ENCODE data around the gene C22orf42.
"Not testable (repeated sequence)": the region's sequence is repeated elsewhere in the genome, so short reads cannot be mapped to it uniquely, and the experiment has no call there.

The C22orf42 gene

GRCh38 chr22:32158712-32159533, at the start of gene C22orf42:
TSS of gene C22orf42 (minus strand) at chr22:32159303. CDS start at chr22:32159215, 88 bp downstream.
- no peak for DNase-seq

DNA sequence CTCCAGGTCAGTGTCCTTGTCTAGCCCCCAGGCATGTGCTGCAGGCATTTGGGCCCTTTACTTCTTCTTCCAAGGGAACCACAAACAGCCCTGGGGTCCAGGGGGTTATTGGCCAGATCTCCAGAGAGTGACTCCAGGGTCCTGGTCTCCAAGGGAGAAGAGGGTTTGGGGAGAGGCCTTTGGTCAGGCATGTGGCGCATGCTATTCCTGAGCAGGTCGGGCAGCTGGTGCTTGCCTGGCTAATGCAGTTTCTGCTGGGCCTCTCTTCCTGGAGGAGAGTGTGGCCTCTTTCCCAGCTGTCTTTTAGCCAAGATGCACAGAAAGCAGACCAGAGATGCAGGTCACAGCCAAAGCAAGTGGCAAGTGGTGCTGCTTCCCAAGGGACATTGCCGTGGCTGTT, 49.6 kb upstream of the C22orf42 start:
- no peak for DNase-seq

DNA sequence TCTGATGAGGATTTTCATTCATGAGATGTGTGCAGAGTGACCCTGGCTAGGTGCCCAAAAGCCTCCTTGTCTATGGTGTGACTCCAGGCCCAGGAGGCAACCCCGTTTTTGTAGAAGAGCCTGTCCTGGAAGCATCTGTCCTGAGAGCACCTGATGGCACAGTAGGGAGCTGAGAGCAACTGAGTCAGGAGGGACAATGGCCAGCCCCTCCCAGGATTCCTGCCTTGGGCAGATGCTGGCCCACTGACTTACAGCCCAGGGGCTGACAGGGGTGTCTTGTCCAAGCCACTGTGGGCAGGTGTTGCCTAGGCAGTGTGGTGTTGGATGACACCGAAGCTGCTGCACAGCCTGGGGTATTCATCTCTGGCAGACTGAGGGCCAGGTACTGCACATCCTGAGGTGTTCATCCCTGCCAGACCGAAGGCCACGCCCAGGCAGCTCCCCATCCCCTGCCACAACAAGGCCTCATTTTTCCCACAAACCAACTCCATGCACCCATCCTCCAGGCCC, 48.9 kb upstream of the C22orf42 start:
- DNase-seq, result no peak

DNA sequence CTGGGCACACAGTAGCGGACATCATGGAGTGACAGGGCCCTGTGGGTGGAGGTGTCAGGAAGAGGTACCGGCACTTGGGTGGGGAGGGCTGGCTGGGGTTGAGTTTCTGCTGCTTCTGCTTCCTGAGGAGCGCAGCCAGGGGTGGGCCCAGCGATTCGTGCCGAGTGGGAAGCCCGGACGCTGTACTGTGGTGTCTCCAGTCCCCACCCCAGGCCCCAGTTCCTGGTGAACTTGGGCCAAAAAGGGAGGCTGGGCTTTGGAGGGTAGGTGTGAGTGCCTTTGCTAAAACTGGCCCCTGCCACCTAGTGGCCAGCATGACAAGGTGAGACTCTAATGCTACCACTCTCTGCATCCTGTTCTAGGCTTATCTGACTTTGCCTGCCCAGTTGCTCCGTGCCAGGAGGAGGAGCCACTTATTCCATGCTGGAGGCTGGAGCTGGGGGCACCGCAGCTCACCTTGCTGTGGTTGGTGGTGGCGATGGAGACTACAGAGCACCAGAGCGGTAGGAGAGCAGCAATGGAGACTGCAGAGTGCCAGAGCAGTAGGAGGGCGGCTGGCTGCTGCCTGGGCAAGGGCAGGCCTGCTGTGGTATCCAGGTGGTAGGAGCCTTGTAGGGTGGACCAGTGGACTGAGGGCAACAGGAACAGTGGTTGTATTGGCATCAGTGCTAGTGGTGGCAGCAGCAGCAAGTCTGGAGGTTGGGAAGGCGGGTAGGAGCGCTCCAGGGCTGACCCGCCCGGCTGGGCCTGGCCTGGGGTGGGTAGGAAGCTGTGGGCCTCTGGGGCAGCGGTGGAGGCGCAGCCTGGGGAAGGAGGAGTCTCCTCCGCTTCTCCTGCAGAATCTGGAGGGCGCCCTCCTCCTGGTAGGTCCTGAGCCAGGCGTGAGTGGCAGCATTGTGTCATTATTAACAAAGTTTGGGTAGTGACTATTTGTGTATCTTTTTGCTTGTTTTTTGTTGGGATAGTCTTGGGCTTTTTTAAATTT, 48.0 kb upstream of the C22orf42 start:
- no peak for DNase-seq

DNA sequence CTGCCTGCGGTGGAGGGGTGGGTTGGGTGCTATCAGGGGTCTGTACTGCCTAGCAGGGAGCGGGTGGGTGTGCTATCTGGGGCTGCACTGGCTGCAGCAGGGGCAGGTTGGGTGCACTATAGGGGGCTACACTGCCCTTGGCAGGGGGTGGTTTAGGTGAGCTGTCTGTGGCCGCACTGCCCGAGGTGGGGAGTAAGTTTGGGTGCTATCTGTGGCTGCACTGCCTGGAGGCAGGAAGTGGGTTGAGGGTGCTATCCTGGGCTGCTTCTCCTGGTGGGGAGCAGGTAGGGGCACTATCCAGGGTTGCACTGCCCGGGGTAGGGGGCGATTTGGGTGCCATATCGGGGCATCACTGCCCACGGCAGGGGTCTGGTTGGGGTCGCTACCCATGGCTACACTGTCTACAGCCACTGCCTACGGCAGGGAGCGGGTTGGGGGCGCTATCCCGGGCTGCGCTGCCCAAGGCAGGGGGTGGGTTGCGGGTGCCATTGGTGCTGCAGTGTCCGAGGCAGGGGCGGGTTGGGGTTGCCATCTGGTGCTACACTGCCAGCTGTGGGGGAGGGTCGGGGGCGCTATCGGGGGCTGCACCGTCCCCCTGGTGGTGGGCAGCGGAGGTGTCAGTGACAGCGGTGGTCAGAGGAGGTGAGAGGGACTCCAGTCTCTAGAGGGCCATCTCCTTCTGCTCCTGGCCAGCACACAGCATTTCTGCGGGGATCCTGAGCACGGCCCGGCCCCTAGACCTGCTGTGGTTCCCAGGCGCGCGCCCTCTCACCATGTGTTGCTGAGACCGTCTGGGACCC, 47.1 kb upstream of the C22orf42 start:
- DNase-seq, result no peak

DNA sequence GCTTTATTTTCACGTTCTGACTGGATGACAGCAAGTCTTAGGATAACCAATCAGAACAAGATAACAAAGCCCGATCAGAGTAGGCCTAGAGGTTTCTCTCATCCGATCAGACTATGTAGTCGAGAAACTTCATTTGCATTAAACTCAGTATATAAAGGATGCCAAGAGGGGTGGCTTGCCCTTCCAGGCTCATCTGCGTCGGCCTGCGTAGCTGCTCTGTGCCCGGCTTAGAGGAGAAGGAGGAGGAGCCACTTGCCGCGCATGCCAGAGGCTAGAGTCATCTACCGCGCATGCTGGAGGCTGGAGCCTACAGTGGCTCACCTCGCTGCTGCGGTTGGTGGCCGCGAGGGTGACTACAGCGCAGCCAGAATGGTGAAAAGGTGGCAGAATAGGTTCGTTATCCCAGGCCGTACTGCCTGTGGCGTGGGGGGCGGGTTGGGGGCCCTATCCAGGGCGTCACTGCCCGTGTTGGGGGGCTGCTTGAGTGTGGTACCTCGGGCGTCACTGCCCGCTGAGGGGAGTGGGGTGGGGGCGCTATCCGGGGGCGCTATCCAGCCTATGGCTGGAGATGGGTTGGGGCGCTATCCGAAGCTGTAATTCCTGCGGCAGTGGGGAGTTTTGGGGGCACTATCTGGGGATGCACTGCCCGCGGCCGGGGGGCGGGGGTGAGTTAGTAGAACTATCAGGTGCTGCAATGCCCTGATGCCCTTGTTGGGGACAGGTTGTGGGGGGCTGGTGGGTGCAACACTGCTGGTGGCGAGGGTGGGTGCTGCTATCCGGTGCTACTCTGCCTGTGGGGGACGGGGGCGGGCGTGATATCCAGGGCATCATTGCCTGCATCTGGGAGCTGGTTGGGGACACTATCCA, 46.0 kb upstream of the C22orf42 start, which contains the start of gene RFPL2:
Gene RFPL2, minus strand, starts transcription at position 218 of the 867 bp plus-strand sequence. CDS start 2,622 bp downstream, outside the sequence.
- no peak for DNase-seq

GRCh38 chr22:32204040-32204855, 45.1 kb upstream of the C22orf42 start:
- no peak for DNase-seq

DNA sequence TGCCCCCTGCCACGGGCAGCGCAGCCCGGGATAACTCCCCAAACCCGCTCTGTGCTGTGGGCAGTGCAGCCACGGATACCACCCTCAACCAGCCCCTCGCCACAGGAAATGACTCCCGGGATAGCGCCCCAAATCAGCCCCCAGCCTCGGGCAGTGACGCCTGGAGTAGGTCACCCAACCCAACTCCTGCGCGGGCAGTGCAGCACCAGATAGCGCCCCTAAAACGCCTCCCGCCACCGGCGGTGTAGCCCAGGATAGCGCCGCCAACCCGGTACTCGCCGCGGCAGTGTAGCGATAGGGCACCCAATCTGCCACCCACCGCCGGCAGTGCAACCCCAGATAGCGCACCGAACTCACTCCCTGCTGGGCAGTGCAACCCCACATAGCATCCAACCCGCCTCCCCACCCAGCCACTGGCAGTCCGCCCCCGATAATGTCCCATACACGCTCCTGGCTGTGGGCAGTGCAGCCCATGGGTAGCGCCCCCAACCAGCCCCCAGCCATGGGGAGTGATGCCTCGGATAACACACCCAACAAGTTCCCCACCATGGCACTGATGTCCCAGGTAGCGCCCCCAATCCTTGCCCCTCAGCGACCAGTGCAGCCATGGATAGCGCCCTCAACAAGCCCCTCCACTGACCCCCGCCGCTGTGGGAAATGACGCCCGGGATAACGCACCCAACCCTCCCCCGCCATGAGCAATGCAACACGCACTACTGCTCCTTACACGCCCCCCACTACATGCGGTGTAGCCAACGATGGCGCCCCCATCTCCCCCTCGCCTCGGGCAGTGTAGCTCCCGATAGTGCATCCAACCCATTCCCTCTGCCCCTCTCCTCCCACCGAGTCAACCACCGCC, 44.3 kb upstream of the C22orf42 start:
- no peak for DNase-seq

GRCh38 chr22:32202539-32203180, 43.6 kb upstream of the C22orf42 start:
- peak; percentile 6 for DNase-seq

DNA sequence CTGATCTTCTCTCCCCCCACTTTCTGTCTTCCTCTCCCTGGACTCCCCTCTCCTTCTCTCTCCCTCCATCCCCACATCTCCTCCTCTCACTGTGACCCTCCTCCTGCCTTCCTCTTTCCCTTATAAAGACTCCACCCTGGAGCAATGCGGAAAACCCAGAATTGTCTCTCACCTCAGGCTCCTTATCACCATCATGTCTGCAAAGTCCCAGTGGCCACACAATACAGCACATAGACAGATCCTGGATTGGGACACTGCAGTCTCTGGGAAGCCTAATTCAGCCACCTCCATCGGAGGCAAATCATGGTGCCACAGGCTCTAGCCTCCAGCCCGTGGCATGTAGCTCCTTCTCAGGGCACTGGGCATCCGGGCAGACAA, 43.0 kb upstream of the C22orf42 start:
- DNase-seq, result no peak

- DNase-seq, result no peak
These were observed 41.6 kb upstream of the C22orf42 start for GRCh38 chr22:32200752-32201151.

- DNase-seq, result no peak
These were observed 40.9 kb upstream of the C22orf42 start for GRCh38 chr22:32199961-32200360.

- no peak for DNase-seq
These were observed 40.2 kb upstream of the C22orf42 start for GRCh38 chr22:32199341-32199740.

DNA sequence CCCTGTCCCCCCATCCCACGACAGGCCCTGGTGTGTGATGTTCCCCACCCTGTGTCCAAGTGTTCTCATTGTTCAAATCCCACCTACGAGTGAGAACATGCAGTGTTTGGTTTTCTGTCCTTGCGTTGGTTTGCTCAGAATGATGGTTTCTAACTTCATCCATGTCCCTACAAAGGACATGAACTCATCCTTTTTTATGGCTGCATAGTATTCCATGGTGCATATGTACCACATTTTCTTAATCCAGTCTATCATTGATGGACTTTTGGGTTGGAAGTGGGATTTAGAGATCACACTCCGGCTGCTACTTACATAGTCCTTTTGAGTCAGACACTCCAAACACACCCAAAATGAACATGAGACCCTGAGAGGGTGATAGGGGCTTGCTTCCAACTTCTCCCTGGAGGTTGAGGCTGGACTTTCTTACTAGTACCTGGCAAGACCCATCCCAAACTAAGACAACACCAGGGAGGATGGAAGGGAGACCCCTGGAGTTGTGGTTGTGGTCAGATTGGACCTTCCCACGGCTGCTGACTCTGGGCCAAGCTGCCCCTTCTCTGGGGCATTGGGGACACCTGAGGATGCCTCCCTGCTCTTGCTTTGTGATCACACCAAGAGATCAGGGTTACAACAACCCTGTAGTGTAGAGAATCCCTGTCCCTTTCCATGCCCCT, 38.6 kb upstream of the C22orf42 start:
- DNase-seq, result not testable (repeated sequence)

GRCh38 chr22:32195900-32196299, 36.8 kb upstream of the C22orf42 start:
- not testable (repeated sequence) for DNase-seq

DNA sequence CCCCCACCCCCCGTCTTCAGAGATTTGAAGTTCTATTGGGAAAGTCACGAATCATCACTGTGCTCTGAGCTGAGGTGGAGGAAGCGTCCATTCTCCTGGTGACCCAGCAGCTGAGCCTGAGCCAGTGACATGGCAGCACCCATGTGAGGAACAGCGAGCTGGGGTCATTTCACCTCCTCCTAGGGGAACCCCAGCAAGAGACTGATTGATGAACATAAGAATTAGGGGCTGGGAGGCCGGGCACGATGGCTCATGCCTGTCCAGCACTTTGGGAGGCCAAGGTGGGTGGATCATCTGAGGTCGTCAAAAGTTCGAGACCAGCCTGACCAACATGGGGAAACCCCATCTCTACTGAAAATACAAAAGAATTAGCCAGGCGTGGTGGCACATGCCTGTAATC, 34.2 kb upstream of the C22orf42 start:
- DNase-seq, result not testable (repeated sequence)

DNA sequence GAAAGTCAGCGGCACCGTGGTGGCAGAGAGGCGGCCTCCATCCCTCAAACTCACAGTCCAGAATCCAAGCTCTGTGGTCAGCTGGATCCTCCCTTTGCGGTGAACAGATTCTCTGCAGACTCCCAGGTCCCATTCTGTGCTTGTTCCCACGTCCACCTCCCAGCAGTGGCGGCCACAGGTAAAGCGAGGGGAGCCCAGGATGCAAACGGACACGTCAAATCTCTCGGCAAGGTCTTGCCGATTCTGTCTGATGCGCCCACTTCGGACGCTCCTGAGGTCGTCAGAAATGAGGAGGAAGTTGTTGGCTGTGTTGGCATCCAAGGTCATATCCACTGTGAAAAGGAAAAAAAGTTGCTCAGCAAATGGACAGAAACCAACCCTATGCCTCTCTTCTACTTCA, 31.9 kb upstream of the C22orf42 start:
- not testable (repeated sequence) for DNase-seq

DNA sequence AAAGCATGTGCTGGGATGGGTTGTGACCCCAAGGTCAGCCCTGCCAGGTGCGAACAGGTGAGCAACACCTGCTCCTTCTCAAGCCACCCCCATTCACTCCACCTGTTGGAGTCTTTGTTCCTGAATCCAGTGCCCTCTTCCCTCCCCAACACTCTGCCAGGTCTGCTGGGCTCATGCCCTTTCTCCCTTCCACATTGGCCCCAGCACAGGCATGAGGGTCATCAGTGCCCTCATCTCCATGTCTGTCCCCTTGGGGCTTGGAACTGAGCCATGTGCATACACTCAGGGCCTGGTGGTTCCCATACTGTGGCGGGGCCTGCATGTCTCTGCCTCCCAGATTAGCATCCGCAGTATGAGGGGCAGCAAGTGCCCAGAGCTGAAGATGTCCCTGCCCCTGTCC, 26.7 kb upstream of the C22orf42 start:
- DNase-seq, result no peak
